SK-N-SH treated with all-trans-retinoic acid at 6 μM for 48 hours (cell line): Measurements from ENCODE around the gene OLAH.

Experiments
- ATAC-seq: fragments of 200-7000 bp; cut with Tn5 transposase; 3 replicates; pipeline ENCODE4 v1.9.1; 2020; ENCODE audit warnings: mild to moderate bottlenecking, moderate library complexity
- ARNTL ChIP-seq: fragments of 450-650 bp; formaldehyde crosslinking; IDR thresholded peaks from 2 replicates; pipeline ENCODE4 v1.5.0; 2020; ENCODE audit warnings: low read depth, mild to moderate bottlenecking, moderate library complexity, borderline replicate concordance
- BACH2 ChIP-seq: fragments of 250-450 bp; sonication (Bioruptor Pico); IDR thresholded peaks from 2 replicates; pipeline ENCODE4 v1.9.0; 2021; ENCODE audit warnings: mild to moderate bottlenecking, borderline replicate concordance
- CSRNP3 ChIP-seq: fragments of 250-450 bp; sonication (Bioruptor Pico); IDR thresholded peaks from 2 replicates; pipeline ENCODE4 v1.5.1; 2021; ENCODE audit warnings: mild to moderate bottlenecking, moderate library complexity
- ESRRG ChIP-seq: fragments of 250-450 bp; sonication (Bioruptor Pico); IDR thresholded peaks from 2 replicates; pipeline ENCODE4 v1.6.1; 2021; ENCODE audit warnings: mild to moderate bottlenecking
- GLIS3 ChIP-seq: fragments of 250-450 bp; sonication (Bioruptor Pico); IDR thresholded peaks from 2 replicates; pipeline ENCODE4 v1.5.0; 2020; ENCODE audit warnings: mild to moderate bottlenecking, moderate library complexity
- ISL1 ChIP-seq: fragments of 250-450 bp; sonication (Bioruptor Pico); IDR thresholded peaks from 2 replicates; pipeline ENCODE4 v2.1.2; 2022; ENCODE audit warnings: mild to moderate bottlenecking, moderate library complexity
- PPARA ChIP-seq: fragments of 250-450 bp; sonication (Bioruptor Pico); IDR thresholded peaks from 2 replicates; pipeline ENCODE4 v1.5.0; 2020; ENCODE audit warnings: mild to moderate bottlenecking, borderline replicate concordance
- SNAI2 ChIP-seq: fragments of 250-450 bp; sonication (Bioruptor Pico); IDR thresholded peaks from 2 replicates; pipeline ENCODE4 v1.5.0; 2020; ENCODE audit warnings: mild to moderate bottlenecking, moderate library complexity
- TCF4 ChIP-seq: fragments of 250-450 bp; sonication (Bioruptor Pico); IDR thresholded peaks from 2 replicates; pipeline ENCODE4 v1.8.0; 2021; ENCODE audit warnings: mild to moderate bottlenecking, moderate library complexity, borderline replicate concordance
- TOX ChIP-seq: fragments of 250-450 bp; sonication (Bioruptor Pico); IDR thresholded peaks from 2 replicates; pipeline ENCODE4 v1.8.0; 2021; ENCODE audit warnings: mild to moderate bottlenecking, moderate library complexity, borderline replicate concordance
- TSHZ2 ChIP-seq: fragments of 250-450 bp; sonication (Bioruptor Pico); IDR thresholded peaks from 2 replicates; pipeline ENCODE4 v1.5.0; 2020; ENCODE audit warnings: mild to moderate bottlenecking, moderate library complexity
- ZC3H10 ChIP-seq: fragments of 250-450 bp; sonication (Bioruptor Pico); IDR thresholded peaks from 2 replicates; pipeline ENCODE4 v1.5.1; 2021; ENCODE audit warnings: mild to moderate bottlenecking, moderate library complexity
- ZFP3 ChIP-seq: fragments of 250-450 bp; sonication (Bioruptor Pico); IDR thresholded peaks from 2 replicates; pipeline ENCODE4 v1.5.0; 2020; ENCODE audit warnings: mild to moderate bottlenecking, moderate library complexity
- ZNF565 ChIP-seq: fragments of 450-650 bp; formaldehyde crosslinking; conservative IDR thresholded peaks from 2 replicates; pipeline ENCODE4 v1.5.0; 2020; ENCODE audit warnings: low read depth, mild to moderate bottlenecking, moderate library complexity
- ZNF70 ChIP-seq: fragments of 450-650 bp; formaldehyde crosslinking; IDR thresholded peaks from 2 replicates; pipeline ENCODE4 v1.5.0; 2020; ENCODE audit warnings: mild to moderate bottlenecking, moderate library complexity
- ZNF8 ChIP-seq: fragments of 450-650 bp; formaldehyde crosslinking; IDR thresholded peaks from 2 replicates; pipeline ENCODE4 v1.5.0; 2020; ENCODE audit warnings: mild to moderate bottlenecking, moderate library complexity
- TF ChIP-seq, protein P1 (sequence below): fragments of 250-450 bp; sonication (Bioruptor Pico); IDR thresholded peaks from 2 replicates; pipeline ENCODE4 v1.5.1; 2020; ENCODE audit warnings: low read depth, mild to moderate bottlenecking, moderate library complexity
- TF ChIP-seq, protein P2 (sequence below): fragments of 250-450 bp; sonication (Bioruptor Pico); IDR thresholded peaks from 2 replicates; pipeline ENCODE4 v1.8.0; 2020; ENCODE audit warnings: mild to moderate bottlenecking, moderate library complexity, borderline replicate concordance

Gene OLAH

DNA sequence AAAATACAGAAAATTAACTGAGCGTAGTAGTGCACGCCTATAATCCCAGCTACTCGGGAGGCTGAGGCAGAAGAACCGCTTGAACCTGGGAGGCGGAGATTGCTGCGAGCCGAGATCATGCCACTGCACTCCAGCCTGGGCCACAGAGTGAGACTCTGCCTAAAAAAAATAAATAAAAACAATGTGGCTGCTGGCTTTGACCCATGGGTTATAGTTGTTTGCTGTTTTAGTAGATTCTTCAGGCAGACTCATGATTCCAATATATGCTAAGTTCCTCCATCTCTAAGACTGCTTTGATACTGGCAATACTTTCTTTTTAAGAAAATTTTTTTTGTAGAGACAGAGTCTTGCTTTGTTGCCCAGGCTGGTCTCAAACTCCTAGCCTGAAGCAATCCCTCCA lies 8.4 kb downstream of the OLAH start:
- TF ChIP-seq ISL1 (CRISPR knock-in tag) (no peak), PPARA (CRISPR knock-in tag) (no peak), GLIS3 (CRISPR knock-in tag) (no peak), CSRNP3 (no peak), TSHZ2 (CRISPR knock-in tag) (no peak), BACH2 (CRISPR knock-in tag) (no peak), ARNTL (CRISPR knock-in tag) (no peak), TOX (CRISPR knock-in tag) (no peak), TCF4 (CRISPR knock-in tag) (no peak), ZNF565 (CRISPR knock-in tag) (no peak), ZNF70 (CRISPR knock-in tag) (no peak), SNAI2 (CRISPR knock-in tag) (no peak), ZC3H10 (no peak), ESRRG (no peak), ZNF8 (no peak)
- TF ChIP-seq, protein P1, sequence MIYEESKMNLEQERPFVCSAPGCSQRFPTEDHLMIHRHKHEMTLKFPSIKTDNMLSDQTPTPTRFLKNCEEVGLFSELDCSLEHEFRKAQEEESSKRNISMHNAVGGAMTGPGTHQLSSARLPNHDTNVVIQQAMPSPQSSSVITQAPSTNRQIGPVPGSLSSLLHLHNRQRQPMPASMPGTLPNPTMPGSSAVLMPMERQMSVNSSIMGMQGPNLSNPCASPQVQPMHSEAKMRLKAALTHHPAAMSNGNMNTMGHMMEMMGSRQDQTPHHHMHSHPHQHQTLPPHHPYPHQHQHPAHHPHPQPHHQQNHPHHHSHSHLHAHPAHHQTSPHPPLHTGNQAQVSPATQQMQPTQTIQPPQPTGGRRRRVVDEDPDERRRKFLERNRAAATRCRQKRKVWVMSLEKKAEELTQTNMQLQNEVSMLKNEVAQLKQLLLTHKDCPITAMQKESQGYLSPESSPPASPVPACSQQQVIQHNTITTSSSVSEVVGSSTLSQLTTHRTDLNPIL (CRISPR knock-in tag) = no peak
- TF ChIP-seq, protein P2, sequence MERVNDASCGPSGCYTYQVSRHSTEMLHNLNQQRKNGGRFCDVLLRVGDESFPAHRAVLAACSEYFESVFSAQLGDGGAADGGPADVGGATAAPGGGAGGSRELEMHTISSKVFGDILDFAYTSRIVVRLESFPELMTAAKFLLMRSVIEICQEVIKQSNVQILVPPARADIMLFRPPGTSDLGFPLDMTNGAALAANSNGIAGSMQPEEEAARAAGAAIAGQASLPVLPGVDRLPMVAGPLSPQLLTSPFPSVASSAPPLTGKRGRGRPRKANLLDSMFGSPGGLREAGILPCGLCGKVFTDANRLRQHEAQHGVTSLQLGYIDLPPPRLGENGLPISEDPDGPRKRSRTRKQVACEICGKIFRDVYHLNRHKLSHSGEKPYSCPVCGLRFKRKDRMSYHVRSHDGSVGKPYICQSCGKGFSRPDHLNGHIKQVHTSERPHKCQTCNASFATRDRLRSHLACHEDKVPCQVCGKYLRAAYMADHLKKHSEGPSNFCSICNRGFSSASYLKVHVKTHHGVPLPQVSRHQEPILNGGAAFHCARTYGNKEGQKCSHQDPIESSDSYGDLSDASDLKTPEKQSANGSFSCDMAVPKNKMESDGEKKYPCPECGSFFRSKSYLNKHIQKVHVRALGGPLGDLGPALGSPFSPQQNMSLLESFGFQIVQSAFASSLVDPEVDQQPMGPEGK (CRISPR knock-in tag) = no peak
- TF ChIP-seq, all 23 proteins: peak for 0
- no peak for ATAC-seq

- no peak for ATAC-seq
- TF ChIP-seq ZNF565 (CRISPR knock-in tag) (no peak), PPARA (CRISPR knock-in tag) (no peak), ZFP3 (no peak)
- TF ChIP-seq, all 23 proteins: peak for 0
Observed at GRCh38 chr10:15053061-15053460, 9.3 kb downstream of the OLAH start.

DNA sequence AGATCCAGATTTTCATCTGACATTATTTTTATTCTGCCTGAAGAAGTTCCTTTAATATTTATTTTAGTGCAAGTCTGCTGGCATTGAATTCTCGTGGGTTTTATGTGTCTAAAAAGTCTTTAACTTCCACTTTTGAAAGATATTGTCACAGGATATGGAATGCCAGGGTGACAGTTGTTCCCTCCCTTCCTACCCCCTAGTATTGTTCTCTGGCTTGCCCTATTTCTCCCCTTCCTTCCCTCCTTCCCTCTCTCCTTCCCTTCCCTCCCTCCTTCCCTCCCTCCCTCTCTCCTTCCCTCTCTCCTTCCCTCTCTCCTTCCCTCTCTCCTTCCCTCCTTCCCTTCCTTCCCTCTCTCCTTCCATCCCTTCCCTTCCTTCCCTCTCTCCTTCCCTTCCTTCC lies 14.9 kb downstream of the OLAH start:
- TF ChIP-seq, protein P1 (CRISPR knock-in tag) = no peak
- no peak for TF ChIP-seq TSHZ2 (CRISPR knock-in tag)
- no peak for ATAC-seq
